ENCODE data around the gene PAWR. TPM values are rescaled to one million over a fixed set of nuclear protein-coding genes. Genes with fewer than 3 reads are reported as not detected.
A peak's percentile ranks its signal among the peaks of the same experiment; 100 is the strongest.

The PAWR gene
- total RNA-seq, 1 donor from 2014 or later = 110 TPM

GRCh38 chr12:79561401-79562132 lies 129.2 kb downstream of the PAWR start:
- no peak for TF ChIP-seq CTCF (conservative IDR thresholded peaks at IDR 0.05; ENCODE audit: low read depth, low read length)
- no peak for DNase-seq (ENCODE audit: low read depth)
- H3K4me3 ChIP-seq (ENCODE audit: low read depth, low read length) = no peak overlapping the region

- no peak for TF ChIP-seq CTCF (conservative IDR thresholded peaks at IDR 0.05; ENCODE audit: low read depth, low read length)
- no peak overlapping the region for H3K4me3 ChIP-seq (ENCODE audit: low read depth, low read length)
- no peak for DNase-seq (ENCODE audit: low read depth)
These were observed 130.4 kb downstream of the PAWR start for GRCh38 chr12:79560225-79560889.

- TF ChIP-seq CTCF (conservative IDR thresholded peaks at IDR 0.05; ENCODE audit: low read depth, low read length) = no peak
- no peak for DNase-seq (ENCODE audit: low read depth)
- H3K4me3 ChIP-seq (ENCODE audit: low read depth, low read length) = no peak overlapping the region
These were observed 131.2 kb downstream of the PAWR start for GRCh38 chr12:79559591-79559990.

GRCh38 chr12:79558924-79559469 lies 131.8 kb downstream of the PAWR start:
- H3K4me3 ChIP-seq (ENCODE audit: low read depth, low read length) = no peak overlapping the region
- no peak for DNase-seq (ENCODE audit: low read depth)
- TF ChIP-seq CTCF (conservative IDR thresholded peaks at IDR 0.05; ENCODE audit: low read depth, low read length) = no peak

- TF ChIP-seq CTCF (conservative IDR thresholded peaks at IDR 0.05; ENCODE audit: low read depth, low read length) = no peak
- DNase-seq (ENCODE audit: low read depth) = no peak
- H3K4me3 ChIP-seq (ENCODE audit: low read depth, low read length) = no peak overlapping the region
These were observed 133.0 kb downstream of the PAWR start for GRCh38 chr12:79557690-79558315.

- DNase-seq (ENCODE audit: low read depth) = peak; percentile 61
- H3K4me3 ChIP-seq (ENCODE audit: low read depth, low read length) = no peak overlapping the region
- peak; percentile 80 for TF ChIP-seq CTCF (conservative IDR thresholded peaks at IDR 0.05; ENCODE audit: low read depth, low read length)
These were observed 135.5 kb downstream of the PAWR start for GRCh38 chr12:79555028-79555925.
